HFFc6 (cell line): Measurements from ENCODE around the gene LYZL1. TPM values are rescaled to one million over a fixed set of nuclear protein-coding genes. Genes with fewer than 3 reads are reported as not detected.

Source experiments
- DNase-seq: peaks from one replicate; pipeline ENCODE4 v3.0.0-alpha.2; 2018
- H3K27ac Mint-ChIP-seq: 2 replicates; pipeline ENCODE4 v1.8.0; 2020; ENCODE audit warnings: mild to moderate bottlenecking, mixed read lengths
- H3K27me3 Mint-ChIP-seq: 2 replicates; pipeline ENCODE4 v1.8.0; 2021; ENCODE audit warnings: mild to moderate bottlenecking, moderate library complexity, mixed read lengths; ENCODE audit not compliant: insufficient read depth
- H3K36me3 Mint-ChIP-seq: 2 replicates; pipeline ENCODE4 v1.8.0; 2021; ENCODE audit warnings: low read depth, mixed read lengths
- H3K4me1 Mint-ChIP-seq: 2 replicates; pipeline ENCODE4 v1.8.0; 2020; ENCODE audit warnings: low read depth, mixed read lengths
- H3K4me3 Mint-ChIP-seq: 2 replicates; pipeline ENCODE4 v1.8.0; 2020; ENCODE audit warnings: mild to moderate bottlenecking, moderate library complexity, mixed read lengths
- H3K9me3 Mint-ChIP-seq: 2 replicates; pipeline ENCODE4 v1.8.0; 2020; ENCODE audit warnings: mild to moderate bottlenecking, mixed read lengths
- CTCF ChIP-seq: fragments of 200-600 bp; sonication (generic); IDR thresholded peaks from 2 replicates; pipeline ENCODE4 v1.5.0; 2021; ENCODE audit warnings: antibody characterized with exemption, mild to moderate bottlenecking
- total RNA-seq, 6 experiments: library from RNA; stranded (reverse); fragmentation: NEBNext Ultra II Directional; extraction: Animal tissue kit (Norgen Biotek cat#: 25700); gene quantifications; 2 replicates in 1 of 6; 3 replicates in 5 of 6; pipeline ENCODE4 v1.2.3, GENCODE V29; 2021

LYZL1 gene
- total RNA-seq, 6 experiments from 2014 or later: not detected

GRCh38 chr10:29343607-29344038, 54.8 kb downstream of the LYZL1 start:
- H3K36me3 Mint-ChIP-seq: peaks cover 12% of the 10 kb centered on the region
- H3K27me3 Mint-ChIP-seq: peaks cover 37% of the 10 kb centered on the region
- H3K27ac Mint-ChIP-seq: no peak overlapping the region
- H3K9me3 Mint-ChIP-seq: peaks cover 10% of the 10 kb centered on the region
- DNase-seq: no peak
- peaks cover 19% of the 10 kb centered on the region for H3K4me1 Mint-ChIP-seq
- TF ChIP-seq CTCF: no peak
- H3K4me3 Mint-ChIP-seq: no peak overlapping the region

GRCh38 chr10:29344073-29344820, 55.4 kb downstream of the LYZL1 start:
- H3K36me3 Mint-ChIP-seq: peaks cover 12% of the 10 kb centered on the region
- H3K27ac Mint-ChIP-seq: no peak overlapping the region
- peaks cover 10% of the 10 kb centered on the region for H3K9me3 Mint-ChIP-seq
- H3K27me3 Mint-ChIP-seq: peaks cover 37% of the 10 kb centered on the region
- H3K4me1 Mint-ChIP-seq: peaks cover 19% of the 10 kb centered on the region
- peak overlapping the region; percentile 38 for H3K4me3 Mint-ChIP-seq
- peak; percentile 35 for DNase-seq
- TF ChIP-seq CTCF: no peak

GRCh38 chr10:29345144-29345909, 56.5 kb downstream of the LYZL1 start:
- Mint-ChIP-seq H3K4me1 (peaks cover 19% of the 10 kb centered on the region), H3K36me3 (peaks cover 12% of the 10 kb centered on the region), H3K4me3 (no peak overlapping the region), H3K27me3 (peaks cover 38% of the 10 kb centered on the region), H3K9me3 (peaks cover 10% of the 10 kb centered on the region), H3K27ac (no peak overlapping the region)
- no peak for TF ChIP-seq CTCF
- no peak for DNase-seq

- Mint-ChIP-seq H3K4me1 (peaks cover 19% of the 10 kb centered on the region), H3K9me3 (peaks cover 10% of the 10 kb centered on the region), H3K4me3 (no peak overlapping the region), H3K27ac (no peak overlapping the region), H3K36me3 (peaks cover 12% of the 10 kb centered on the region), H3K27me3 (peaks cover 36% of the 10 kb centered on the region)
- no peak for DNase-seq
- no peak for TF ChIP-seq CTCF
These were observed 57.0 kb downstream of the LYZL1 start for GRCh38 chr10:29345910-29346209.

GRCh38 chr10:29346296-29347001, 57.6 kb downstream of the LYZL1 start:
- H3K27me3 Mint-ChIP-seq: peaks cover 34% of the 10 kb centered on the region

More at GRCh38 chr10:29346296-29347001, 57.6 kb downstream of the LYZL1 start:
- no peak for TF ChIP-seq CTCF
- Mint-ChIP-seq H3K4me1 (peaks cover 19% of the 10 kb centered on the region), H3K4me3 (no peak overlapping the region), H3K9me3 (peaks cover 10% of the 10 kb centered on the region), H3K36me3 (peaks cover 12% of the 10 kb centered on the region), H3K27ac (no peak overlapping the region)
- DNase-seq: no peak
